HCEC 1CT (cell line): ENCODE data around the gene TAOK1.

Experiments
- DNase-seq: peaks from one replicate; pipeline ENCODE4 v3.0.0-alpha.2; 2017

The TAOK1 gene

GRCh38 chr17:29571883-29572681, 181.9 kb downstream of the TAOK1 start:
- DNase-seq: no peak

DNA sequence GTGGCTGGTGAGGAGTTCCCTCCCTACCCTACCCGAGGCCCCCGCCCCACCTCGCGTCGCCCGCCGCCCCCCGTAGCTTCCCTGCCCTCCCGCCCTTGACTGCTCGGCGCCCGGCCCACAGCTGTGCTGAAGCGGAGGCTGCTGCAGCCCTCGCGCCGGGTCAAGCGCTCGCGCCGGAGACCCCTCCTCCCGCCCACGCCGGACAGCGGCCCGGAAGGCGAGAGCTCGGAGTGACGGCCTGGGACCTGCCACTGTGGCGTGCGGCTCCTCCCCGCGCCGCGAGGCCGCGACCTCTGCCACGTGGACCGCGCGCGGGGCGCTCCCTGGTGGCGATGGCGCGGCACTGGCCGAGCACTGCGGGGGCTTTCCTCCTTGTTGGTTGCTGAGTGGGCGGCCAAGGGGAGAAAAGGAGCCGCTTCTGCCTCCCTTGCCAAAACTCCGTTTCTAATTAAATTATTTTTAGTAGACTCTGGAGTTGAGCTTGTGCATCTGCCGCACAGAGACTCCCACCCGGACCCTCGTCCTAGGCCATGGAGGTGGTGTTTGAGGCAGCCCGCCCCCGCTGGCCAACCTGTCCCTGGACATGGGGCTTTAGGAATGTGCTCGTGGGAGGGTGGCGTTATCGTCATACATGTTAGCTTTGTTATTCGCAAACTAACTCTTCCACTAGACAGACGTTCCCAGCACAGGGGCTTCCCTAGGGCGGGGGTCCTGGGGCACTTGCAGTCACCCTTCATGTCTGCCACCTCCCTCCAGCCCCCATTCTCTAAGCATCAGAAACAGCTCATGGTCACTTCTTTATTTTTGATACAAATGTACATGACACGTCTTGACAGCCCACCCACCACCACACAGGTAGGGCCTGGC, 182.8 kb downstream of the TAOK1 start:
- peak; percentile 54 for DNase-seq

- DNase-seq: no peak
These were observed 183.4 kb downstream of the TAOK1 start for GRCh38 chr17:29573558-29573869.

GRCh38 chr17:29573871-29574731, 183.9 kb downstream of the TAOK1 start:
- no peak for DNase-seq

DNA sequence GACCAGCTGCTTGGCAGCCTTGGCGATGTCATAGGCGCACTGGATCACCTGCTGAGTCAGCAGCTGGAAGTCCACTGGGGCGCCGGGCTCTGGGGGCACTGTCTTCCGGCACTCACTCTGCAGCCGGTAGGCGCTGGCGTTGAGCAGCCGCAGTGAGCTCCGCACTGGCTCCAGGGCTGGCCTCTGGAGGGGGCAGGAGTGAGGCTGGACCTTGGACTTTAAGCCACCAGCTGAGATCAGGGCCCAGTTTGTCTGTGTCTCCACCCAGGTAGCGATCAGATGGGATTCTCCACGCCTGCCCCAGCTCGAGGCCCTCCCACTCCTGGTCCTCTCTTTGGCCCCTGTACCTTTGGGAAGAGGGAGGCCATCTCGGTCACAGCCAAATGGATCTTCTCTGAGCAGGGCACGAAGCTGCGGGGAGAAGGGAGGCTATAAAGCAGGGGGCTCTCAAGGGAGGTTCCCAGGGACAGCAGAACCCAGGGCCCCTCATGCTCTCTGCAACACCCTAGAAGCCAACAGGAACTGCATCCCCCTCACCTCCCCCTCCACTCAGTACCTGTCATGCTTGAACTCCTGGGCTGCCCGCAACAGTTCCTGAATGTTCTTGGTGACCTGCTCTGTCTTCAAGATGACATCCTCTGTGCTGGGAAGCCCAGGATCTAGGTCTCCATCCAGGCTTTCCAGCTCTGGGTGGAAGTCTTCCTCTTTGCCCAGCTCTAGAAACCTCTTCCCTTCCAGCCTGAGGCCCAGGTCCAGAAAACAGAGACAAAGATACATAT, 184.8 kb downstream of the TAOK1 start:
- DNase-seq: no peak

DNA sequence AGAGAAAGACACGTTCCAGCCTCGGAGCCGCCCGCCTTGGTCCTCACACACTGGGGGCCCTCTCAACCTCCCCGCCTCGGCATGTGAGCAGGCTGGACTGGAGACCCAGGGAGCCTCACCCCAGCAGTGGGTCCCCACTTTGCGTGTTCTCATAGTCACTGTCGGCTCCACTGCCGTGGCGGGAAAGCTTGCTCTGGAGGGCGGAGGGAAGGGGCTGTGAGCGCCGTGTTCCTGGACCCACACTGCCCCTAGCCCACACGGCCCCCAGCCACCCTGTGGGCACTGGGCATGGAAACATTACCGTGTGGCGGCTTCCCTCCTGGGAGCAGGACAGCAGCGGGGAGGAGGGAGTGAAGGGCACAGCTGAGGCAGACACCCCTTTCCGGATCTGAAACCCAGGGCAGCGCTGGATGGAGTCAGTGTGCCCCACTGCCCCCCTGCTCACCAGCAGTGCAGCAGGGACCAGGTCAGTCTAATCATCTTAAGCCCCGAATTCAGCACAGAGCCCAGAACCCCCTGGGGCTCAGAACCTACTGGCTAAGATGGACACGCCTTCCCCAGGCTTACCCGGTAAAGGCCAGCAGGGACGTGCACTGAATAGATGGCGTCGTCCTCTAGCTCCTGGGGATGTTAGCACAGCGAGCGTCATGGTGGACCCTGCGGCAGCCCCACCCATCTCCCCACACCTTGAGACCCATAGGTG, 185.5 kb downstream of the TAOK1 start:
- no peak for DNase-seq

DNA sequence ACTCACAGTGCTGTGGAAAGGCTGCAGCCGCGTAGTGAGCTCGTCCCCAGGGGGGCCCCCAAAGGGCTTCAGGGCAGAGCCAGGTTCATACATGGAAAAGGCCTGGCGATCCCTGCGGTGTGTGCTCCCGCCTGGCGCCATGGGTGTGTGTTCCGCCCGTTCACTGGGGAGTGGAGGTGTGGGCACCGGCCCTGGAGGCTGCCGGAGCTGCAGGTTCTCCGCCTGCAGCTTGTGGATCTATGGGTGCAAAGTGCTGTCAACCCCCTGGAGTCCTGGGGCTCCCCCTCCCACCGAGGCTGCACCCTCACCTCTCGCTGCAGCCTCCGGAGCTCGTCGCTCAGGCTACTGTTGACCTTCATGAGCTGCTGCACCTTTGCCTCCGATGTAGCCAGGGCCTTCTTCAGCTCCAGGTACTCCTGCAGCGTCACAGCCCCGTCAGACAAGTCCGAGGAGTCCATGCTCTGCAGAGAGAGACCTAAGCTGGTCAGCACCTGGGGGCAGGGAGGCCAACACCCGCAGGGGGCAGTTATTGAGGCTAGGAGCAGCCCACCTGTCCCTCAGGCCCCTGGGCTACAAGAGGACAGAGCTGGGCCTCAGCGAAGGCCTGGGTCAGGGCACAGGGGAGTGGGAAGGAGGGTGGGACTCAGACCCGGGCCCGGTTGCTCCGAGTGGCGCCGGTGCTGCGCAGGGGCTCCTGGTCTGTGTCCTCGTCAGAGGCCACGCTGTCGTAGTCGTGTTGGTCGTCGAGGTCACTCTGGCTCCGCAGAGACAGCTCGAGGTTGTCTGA, 186.2 kb downstream of the TAOK1 start:
- DNase-seq: no peak

- DNase-seq: no peak
These were observed 186.8 kb downstream of the TAOK1 start for GRCh38 chr17:29577001-29577370.

GRCh38 chr17:29577385-29578211, 187.4 kb downstream of the TAOK1 start:
- DNase-seq: no peak

- DNase-seq: no peak
These were observed 188.7 kb downstream of the TAOK1 start for GRCh38 chr17:29578626-29579485.

GRCh38 chr17:29579866-29580771, 190.0 kb downstream of the TAOK1 start:
- peak; percentile 66 for DNase-seq

DNA sequence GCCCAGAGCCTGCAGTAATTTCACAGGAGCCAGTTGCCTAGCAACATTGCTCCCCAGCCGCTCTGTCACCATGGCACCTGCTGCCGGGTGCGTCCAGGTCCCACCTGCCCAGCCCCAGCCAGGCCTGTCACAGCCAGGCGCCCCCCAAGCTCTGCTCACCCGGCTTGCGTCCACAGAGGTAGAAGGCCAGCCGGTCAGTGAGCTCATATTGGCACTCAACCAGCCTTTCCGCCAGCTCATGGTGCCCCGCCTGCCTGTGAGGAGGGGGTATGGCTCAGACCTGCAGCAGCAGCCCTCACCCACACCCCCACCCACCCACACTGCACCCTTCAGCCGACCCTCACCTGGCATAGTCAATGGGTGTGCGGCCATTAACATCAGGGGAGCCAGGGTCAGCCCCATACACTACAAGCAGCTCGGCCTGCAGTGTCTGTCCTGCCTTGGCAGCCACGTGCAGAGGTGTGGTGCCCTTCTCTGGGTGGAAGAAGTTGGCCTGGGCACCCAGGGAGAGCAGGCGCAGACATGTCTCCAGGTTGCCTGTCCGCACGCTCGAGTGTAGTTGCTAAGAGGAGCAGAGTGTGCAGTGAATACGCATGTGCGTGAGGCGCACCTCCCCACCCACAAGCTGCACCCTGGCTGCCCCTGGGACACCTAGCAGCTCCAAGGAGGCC, 191.6 kb downstream of the TAOK1 start:
- no peak for DNase-seq

DNA sequence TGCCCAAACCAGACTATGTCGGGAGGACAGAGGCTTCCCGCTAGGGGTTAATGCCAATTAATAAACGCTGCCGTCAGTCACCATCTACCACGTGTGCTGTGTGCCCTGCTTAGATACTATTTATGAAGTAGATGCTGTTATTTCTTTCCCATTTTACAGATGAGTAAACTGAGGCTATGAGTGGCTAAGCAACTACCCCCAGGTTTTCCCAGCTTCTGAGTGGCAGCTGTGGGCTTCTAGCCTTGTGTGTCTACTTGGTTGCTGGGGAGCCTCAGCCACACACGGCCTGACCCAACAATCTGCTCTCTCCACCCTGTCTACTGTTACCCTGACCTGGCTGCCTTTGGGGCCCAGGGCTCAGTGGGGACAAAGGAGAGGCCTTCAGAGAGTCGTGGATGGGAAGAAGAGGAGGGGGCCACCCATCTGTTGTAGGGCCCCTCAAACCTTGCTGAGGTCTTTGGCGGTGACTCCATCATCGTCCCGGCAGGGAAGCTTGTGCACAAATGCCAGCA, 192.1 kb downstream of the TAOK1 start:
- no peak for DNase-seq

DNA sequence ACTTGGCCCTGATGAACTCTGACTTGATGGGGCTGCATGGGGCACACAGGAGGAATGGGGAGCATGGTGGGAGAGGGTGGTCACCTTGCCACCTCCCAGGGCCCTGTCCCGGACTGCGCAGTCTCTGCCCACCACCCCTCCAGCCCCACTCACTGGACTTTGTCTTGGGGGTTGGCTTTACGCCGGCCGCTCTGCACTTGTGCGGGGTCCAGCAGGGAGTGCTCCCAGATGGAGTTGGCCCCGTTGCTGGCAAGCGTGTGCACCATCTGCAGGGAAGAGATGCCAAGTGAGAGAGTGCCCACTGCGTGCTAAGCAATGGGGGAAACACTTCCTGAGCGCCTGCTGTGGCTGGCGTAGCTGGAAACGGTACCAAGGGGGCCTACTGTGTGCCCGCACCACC, 192.6 kb downstream of the TAOK1 start:
- no peak for DNase-seq

DNA sequence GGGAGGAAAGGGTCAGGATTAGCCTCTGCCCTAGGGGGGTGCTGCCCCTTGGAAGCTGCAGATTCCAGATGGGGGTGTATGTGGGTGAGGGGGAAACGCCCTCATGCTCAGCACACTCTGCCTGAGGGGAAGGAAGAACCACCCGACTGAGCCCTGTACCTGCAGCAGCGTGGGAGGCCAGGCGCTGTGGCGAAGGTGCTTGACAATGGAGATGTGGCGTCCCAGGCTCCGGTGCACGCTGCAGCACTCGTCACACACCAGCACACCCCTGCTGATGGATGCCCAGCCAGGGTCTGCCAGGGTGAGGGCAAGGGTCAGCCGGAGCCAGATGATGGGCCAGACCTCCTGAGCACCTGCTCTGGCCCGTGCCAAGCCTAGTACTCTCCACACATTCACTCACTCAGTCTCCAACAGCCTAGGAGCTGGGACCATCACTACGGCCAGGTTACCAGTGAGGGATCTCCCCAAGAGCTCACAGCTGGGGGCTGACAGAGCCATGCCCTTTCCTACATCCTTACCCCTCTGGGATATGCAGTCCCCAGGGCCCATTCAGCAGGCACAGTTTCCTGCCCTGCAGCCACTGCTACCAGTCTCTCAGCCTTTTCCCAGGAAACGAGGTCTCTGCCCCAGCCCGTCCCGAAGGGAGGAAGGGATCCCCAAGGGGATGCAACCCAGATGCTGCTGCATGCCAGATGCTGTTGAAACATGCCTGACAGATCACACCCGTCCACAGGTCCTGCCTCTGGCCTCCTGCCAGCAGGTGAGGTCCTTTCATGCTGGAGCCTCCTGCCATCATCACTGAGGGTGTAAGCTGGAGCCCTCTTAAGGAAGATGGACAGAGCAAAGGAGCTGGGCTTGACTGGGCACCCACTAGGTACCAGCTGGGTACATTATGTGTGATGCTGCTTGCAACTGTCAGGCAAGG, 193.4 kb downstream of the TAOK1 start:
- no peak for DNase-seq
